Measurements from ENCODE around the gene CARHSP1. TPM values are rescaled to one million over a fixed set of nuclear protein-coding genes. Genes with fewer than 3 reads are reported as not detected.

CARHSP1 gene
- total and polyA plus RNA-seq, 9 of the 15 experiments (the other 6 are each of a cell fraction or from before 2014, with no cell fraction given) = 5.8 to 114 (median 41.1) TPM

DNA sequence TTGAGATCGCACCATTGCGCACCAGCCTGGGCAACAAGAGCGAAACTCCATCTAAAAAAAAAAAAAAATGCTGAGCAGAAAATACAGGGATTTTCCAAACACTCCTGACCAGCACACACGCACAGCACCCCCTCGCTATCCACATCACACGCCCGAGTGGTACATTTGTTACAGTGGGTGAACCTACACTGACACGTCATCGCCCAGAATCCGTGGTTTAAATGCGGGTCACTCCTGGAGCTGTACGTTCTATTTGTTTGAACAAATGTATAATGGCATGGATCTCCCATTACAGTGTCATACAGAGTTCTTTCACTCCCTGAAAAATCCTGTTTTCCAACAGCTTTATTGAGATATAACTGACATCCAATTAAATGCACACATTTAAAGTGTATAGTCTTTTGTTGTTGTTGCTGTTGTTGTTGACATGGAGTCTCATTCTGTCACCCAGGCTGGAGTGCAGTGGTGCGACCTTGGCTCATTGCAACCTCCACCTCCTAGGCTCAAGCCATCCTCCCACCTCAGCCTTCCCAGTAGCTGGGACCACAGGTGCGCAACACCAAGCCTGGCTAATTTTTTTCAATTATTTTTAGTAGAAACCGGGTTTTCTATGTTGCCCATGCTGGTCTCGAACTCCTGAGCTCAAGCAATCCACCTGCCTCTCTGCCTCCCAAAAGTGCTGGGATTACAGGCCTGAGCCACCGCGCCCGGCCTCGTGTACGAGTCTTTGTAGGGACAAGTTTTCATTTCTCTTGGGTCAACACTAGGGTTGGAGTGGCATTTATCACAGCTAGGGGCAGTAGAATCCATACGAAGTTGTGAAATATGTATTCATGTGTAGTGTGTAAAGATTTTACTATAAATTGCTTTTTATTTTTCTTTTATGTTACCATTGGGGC, 4.4 kb upstream of the CARHSP1 start (continued):
- TF ChIP-seq GTF2E2 (tag; IDR thresholded peaks at IDR 0.05) (no peak), FOXK1 (CRISPR knock-in tag; IDR thresholded peaks at IDR 0.05; ENCODE audit: borderline replicate concordance) (no peak)

- peaks cover 23 to 37% of the 10 kb centered on the region in 2 experiments for H3K4me1 ChIP-seq (replicated peaks in 1 of 2; ENCODE audit: control insufficient read depth in 2 of 2, insufficient read depth in 2 of 2, low read length in 2 of 2)
- H3K79me2 ChIP-seq (ENCODE audit: control insufficient read depth, insufficient read depth, low read length) = peaks cover 12% of the 10 kb centered on the region
- peaks cover 3% of the 10 kb centered on the region; the same call in 1 of the 3 replicates for H3K36me3 ChIP-seq (ENCODE audit: control insufficient read depth, insufficient read depth, low read length)
- DNase-seq (ENCODE audit: extremely low read depth in 1 of 4, low spot score in 3 of 4) (no peak), ATAC-seq (no peak), FAIRE-seq (no peak)
- H4K20me1 ChIP-seq (replicated peaks; ENCODE audit: control insufficient read depth, insufficient read depth, low read length) = peaks cover 8% of the 10 kb centered on the region; the same call in 1 of the 2 replicates
- no TSS peak for BruUV-seq (replicated peaks)
- peaks cover 0 to 3% of the 10 kb centered on the region in 2 experiments; a peak in 2 of 5 replicates for H3K27me3 ChIP-seq (ENCODE audit: control insufficient read depth in 2 of 2, insufficient read depth in 2 of 2, low read length in 2 of 2)
- no peak overlapping the region for H3K27ac ChIP-seq (ENCODE audit: extremely low read depth, low read depth, low read length)
- no peaks in the 10 kb centered on the region for H3K9me1 ChIP-seq (ENCODE audit: control insufficient read depth, insufficient read depth, low read length)
- 92% methylated on average over 5 of the region's 5 CpGs for WGBS (ENCODE audit: insufficient coverage, low coverage, missing lambda C conversion rate)
- in situ Hi-C loops (cut with MboI) = no loop called here
- TF ChIP-seq RBFOX2 (IDR thresholded peaks at IDR 0.05; ENCODE audit: low read depth, low read length) (no peak), MYC (IDR thresholded peaks at IDR 0.05; ENCODE audit: low read depth, low read length) (no peak), MYC (CRISPR knock-in tag; IDR thresholded peaks at IDR 0.05; ENCODE audit: borderline replicate concordance, low read depth) (no peak), NFXL1 (CRISPR knock-in tag; IDR thresholded peaks at IDR 0.05) (no peak), SREBF2 (CRISPR knock-in tag; IDR thresholded peaks at IDR 0.05) (no peak), PHF8 (IDR thresholded peaks at IDR 0.05; ENCODE audit: borderline replicate concordance, low read length) (no peak), ILK (tag; IDR thresholded peaks at IDR 0.05; ENCODE audit: borderline replicate concordance, low read depth) (no peak)
- TF ChIP-seq, protein P1, sequence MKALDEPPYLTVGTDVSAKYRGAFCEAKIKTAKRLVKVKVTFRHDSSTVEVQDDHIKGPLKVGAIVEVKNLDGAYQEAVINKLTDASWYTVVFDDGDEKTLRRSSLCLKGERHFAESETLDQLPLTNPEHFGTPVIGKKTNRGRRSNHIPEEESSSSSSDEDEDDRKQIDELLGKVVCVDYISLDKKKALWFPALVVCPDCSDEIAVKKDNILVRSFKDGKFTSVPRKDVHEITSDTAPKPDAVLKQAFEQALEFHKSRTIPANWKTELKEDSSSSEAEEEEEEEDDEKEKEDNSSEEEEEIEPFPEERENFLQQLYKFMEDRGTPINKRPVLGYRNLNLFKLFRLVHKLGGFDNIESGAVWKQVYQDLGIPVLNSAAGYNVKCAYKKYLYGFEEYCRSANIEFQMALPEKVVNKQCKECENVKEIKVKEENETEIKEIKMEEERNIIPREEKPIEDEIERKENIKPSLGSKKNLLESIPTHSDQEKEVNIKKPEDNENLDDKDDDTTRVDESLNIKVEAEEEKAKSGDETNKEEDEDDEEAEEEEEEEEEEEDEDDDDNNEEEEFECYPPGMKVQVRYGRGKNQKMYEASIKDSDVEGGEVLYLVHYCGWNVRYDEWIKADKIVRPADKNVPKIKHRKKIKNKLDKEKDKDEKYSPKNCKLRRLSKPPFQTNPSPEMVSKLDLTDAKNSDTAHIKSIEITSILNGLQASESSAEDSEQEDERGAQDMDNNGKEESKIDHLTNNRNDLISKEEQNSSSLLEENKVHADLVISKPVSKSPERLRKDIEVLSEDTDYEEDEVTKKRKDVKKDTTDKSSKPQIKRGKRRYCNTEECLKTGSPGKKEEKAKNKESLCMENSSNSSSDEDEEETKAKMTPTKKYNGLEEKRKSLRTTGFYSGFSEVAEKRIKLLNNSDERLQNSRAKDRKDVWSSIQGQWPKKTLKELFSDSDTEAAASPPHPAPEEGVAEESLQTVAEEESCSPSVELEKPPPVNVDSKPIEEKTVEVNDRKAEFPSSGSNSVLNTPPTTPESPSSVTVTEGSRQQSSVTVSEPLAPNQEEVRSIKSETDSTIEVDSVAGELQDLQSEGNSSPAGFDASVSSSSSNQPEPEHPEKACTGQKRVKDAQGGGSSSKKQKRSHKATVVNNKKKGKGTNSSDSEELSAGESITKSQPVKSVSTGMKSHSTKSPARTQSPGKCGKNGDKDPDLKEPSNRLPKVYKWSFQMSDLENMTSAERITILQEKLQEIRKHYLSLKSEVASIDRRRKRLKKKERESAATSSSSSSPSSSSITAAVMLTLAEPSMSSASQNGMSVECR (CRISPR knock-in tag; IDR thresholded peaks at IDR 0.05) = no peak
- TF ChIP-seq, protein P2, sequence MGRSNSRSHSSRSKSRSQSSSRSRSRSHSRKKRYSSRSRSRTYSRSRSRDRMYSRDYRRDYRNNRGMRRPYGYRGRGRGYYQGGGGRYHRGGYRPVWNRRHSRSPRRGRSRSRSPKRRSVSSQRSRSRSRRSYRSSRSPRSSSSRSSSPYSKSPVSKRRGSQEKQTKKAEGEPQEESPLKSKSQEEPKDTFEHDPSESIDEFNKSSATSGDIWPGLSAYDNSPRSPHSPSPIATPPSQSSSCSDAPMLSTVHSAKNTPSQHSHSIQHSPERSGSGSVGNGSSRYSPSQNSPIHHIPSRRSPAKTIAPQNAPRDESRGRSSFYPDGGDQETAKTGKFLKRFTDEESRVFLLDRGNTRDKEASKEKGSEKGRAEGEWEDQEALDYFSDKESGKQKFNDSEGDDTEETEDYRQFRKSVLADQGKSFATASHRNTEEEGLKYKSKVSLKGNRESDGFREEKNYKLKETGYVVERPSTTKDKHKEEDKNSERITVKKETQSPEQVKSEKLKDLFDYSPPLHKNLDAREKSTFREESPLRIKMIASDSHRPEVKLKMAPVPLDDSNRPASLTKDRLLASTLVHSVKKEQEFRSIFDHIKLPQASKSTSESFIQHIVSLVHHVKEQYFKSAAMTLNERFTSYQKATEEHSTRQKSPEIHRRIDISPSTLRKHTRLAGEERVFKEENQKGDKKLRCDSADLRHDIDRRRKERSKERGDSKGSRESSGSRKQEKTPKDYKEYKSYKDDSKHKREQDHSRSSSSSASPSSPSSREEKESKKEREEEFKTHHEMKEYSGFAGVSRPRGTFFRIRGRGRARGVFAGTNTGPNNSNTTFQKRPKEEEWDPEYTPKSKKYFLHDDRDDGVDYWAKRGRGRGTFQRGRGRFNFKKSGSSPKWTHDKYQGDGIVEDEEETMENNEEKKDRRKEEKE (IDR thresholded peaks at IDR 0.05; ENCODE audit: borderline replicate concordance in 1 of 2, control insufficient read depth in 1 of 2, low read depth in 2 of 2, low read length in 1 of 2) = no peak
- POLR2A ChIA-PET = interaction anchor here (0.7 kb wide), 1 partner anchor 62 kb away, joined by 3 read pairs; no protein-coding TSS in a partner anchor
- H3K9ac ChIP-seq (ENCODE audit: insufficient read depth in 1 of 2, low read depth in 2 of 2, low read length in 2 of 2) = no peak overlapping the region
- no peak overlapping the region for H3K4me3 ChIP-seq
- no peaks in the 10 kb centered on the region for H3K9me3 ChIP-seq (replicated peaks; ENCODE audit: control insufficient read depth, insufficient read depth, low read depth, low read length)
- H2AFZ ChIP-seq (ENCODE audit: low read depth, low read length) = no peak overlapping the region
- CTCF ChIA-PET (ENCODE audit: low intra/inter-chr PET ratio) = no interaction called here
- H3K4me2 ChIP-seq (ENCODE audit: insufficient read depth, low read length) = no peak overlapping the region
- intact Hi-C loops (cut with micrococcal nuclease) = loop anchor here (10.0 kb wide), 1 partner anchor 263 kb away; no protein-coding TSS in a partner anchor
Observed at GRCh38 chr16:8872071-8872470, 3.3 kb upstream of the CARHSP1 start.

Measured in K562 (cell line).